Measurements from ENCODE around the gene OR51F1.
"Not testable (repeated sequence)": the region's sequence is repeated elsewhere in the genome, so short reads cannot be mapped to it uniquely, and the experiment has no call there.

Gene OR51F1

GRCh38 chr11:4769838-4770237, at the start of gene OR51F1:
Gene OR51F1 (minus strand): TSS chr11:4769938. CDS start chr11:4769938, 0 bp downstream.
- no peak for DNase-seq

- DNase-seq, result no peak
Observed at GRCh38 chr11:4809246-4809645, 39.5 kb upstream of the OR51F1 start.

- DNase-seq, result no peak
Observed at GRCh38 chr11:4808476-4808875, 38.7 kb upstream of the OR51F1 start.

- no peak for DNase-seq
Observed at GRCh38 chr11:4804280-4804679, 34.5 kb upstream of the OR51F1 start, which contains the start of gene OR52R1. Gene OR52R1 (minus strand): TSS chr11:4804380. CDS start chr11:4804380, 0 bp downstream.

- DNase-seq, result not testable (repeated sequence)
Observed at GRCh38 chr11:4801316-4801715, 31.6 kb upstream of the OR51F1 start.

GRCh38 chr11:4798427-4799183, 28.9 kb upstream of the OR51F1 start:
- DNase-seq, result no peak

- no peak for DNase-seq
Observed at GRCh38 chr11:4797206-4797605, 27.5 kb upstream of the OR51F1 start.

- DNase-seq, result no peak
Observed at GRCh38 chr11:4782454-4782853, 12.7 kb upstream of the OR51F1 start.

GRCh38 chr11:4768094-4768493, 1.6 kb downstream of the OR51F1 start:
- no peak for DNase-seq

GRCh38 chr11:4766420-4767043, 3.2 kb downstream of the OR51F1 start:
- no peak for DNase-seq

- no peak for DNase-seq
Observed at GRCh38 chr11:4763096-4763495, 6.6 kb downstream of the OR51F1 start.

- DNase-seq, result no peak
Observed at GRCh38 chr11:4751201-4751600, 18.5 kb downstream of the OR51F1 start.

- no peak for DNase-seq
Observed at GRCh38 chr11:4748438-4748837, 21.3 kb downstream of the OR51F1 start.

GRCh38 chr11:4740735-4741134, 29.0 kb downstream of the OR51F1 start:
- no peak for DNase-seq

GRCh38 chr11:4727171-4727570, 42.6 kb downstream of the OR51F1 start:
- DNase-seq, result no peak

GRCh38 chr11:4722616-4723534, 46.9 kb downstream of the OR51F1 start:
- not testable (repeated sequence) for DNase-seq

Data from Kasumi-1 (cell line).